HepG2 (cell line): Measurements from ENCODE around the gene TBCCD1. TPM values are rescaled to one million over a fixed set of nuclear protein-coding genes. Genes with fewer than 3 reads are reported as not detected.
A peak's percentile ranks its signal among the peaks of the same experiment; 100 is the strongest.

Experiments used
- AGO2 ChIP-seq: fragments of 200-400 bp; formaldehyde crosslinking; optimal IDR thresholded peaks from 2 replicates; pipeline ENCODE3; 2017; ENCODE audit warnings: mild to moderate bottlenecking, low read depth, low read length, moderate library complexity
- ELF3 ChIP-seq: IDR thresholded peaks from 2 replicates; pipeline ENCODE4 v1.6.1; 2016; ENCODE audit warnings: missing genetic modification reagents, missing compliant biosample characterization
- KAT8 ChIP-seq: IDR thresholded peaks from 2 replicates; pipeline ENCODE4 v1.6.1; 2016; ENCODE audit warnings: missing genetic modification reagents, missing compliant biosample characterization
- MXD4 ChIP-seq: IDR thresholded peaks from 2 replicates; pipeline ENCODE4 v1.6.1; 2016; ENCODE audit warnings: mild to moderate bottlenecking, missing biosample characterization, missing genetic modification reagents
- PAX8 ChIP-seq: sonication (generic); formaldehyde crosslinking; IDR thresholded peaks from 2 replicates; pipeline ENCODE4 v1.8.0; 2022; ENCODE audit warnings: mild to moderate bottlenecking, missing genetic modification reagents, borderline replicate concordance
- RARA ChIP-seq: IDR thresholded peaks from 2 replicates; pipeline ENCODE4 v1.6.1; 2016; ENCODE audit warnings: missing genetic modification reagents, missing compliant biosample characterization
- RBFOX2 ChIP-seq: fragments of 200-400 bp; formaldehyde crosslinking; IDR thresholded peaks from 2 replicates; pipeline ENCODE4 v1.6.1; 2017; ENCODE audit warnings: low read depth, mild to moderate bottlenecking, low read length
- RBM39 ChIP-seq: fragments of 200-400 bp; formaldehyde crosslinking; IDR thresholded peaks from one replicate; pipeline ENCODE4 v1.6.1; 2018; ENCODE audit warnings: antibody characterized with exemption, mild to moderate bottlenecking, low read depth, low read length; ENCODE audit not compliant: poor library complexity, severe bottlenecking
- RXRA ChIP-seq: sonication (generic); formaldehyde crosslinking; IDR thresholded peaks from 2 replicates; pipeline ENCODE4 v1.5.1; 2020; ENCODE audit warnings: missing genetic modification reagents
- SALL1 ChIP-seq: sonication (generic); formaldehyde crosslinking; IDR thresholded peaks from 2 replicates; pipeline ENCODE4 v1.8.0; 2022; ENCODE audit warnings: mild to moderate bottlenecking, missing genetic modification reagents
- SMAD9 ChIP-seq: sonication (generic); formaldehyde crosslinking; IDR thresholded peaks from 2 replicates; pipeline ENCODE4 v1.5.1; 2020; ENCODE audit warnings: mild to moderate bottlenecking, missing genetic modification reagents
- SRF ChIP-seq: IDR thresholded peaks from 2 replicates; pipeline ENCODE4 v1.6.1; 2011; ENCODE audit warnings: mild to moderate bottlenecking, low read depth, low read length, moderate library complexity
- TBX2 ChIP-seq: sonication (generic); formaldehyde crosslinking; IDR thresholded peaks from 2 replicates; pipeline ENCODE4 v1.5.0; 2020; ENCODE audit warnings: missing genetic modification reagents, mild to moderate bottlenecking, borderline replicate concordance
- ZFX ChIP-seq: sonication (generic); formaldehyde crosslinking; IDR thresholded peaks from 2 replicates; pipeline ENCODE4 v1.4.0; 2020; ENCODE audit warnings: mild to moderate bottlenecking, low read depth, missing genetic modification reagents, moderate library complexity
- ZMYM4 ChIP-seq: sonication (generic); formaldehyde crosslinking; IDR thresholded peaks from 2 replicates; pipeline ENCODE4 v1.8.1; 2023; ENCODE audit warnings: mild to moderate bottlenecking, missing genetic modification reagents
- ZNF205 ChIP-seq: IDR thresholded peaks from 2 replicates; pipeline ENCODE4 v1.6.1; 2018; ENCODE audit warnings: missing biosample characterization, missing genetic modification reagents
- ZNF274 ChIP-seq: sonication (generic); formaldehyde crosslinking; IDR thresholded peaks from 2 replicates; pipeline ENCODE4 v1.5.1; 2020; ENCODE audit warnings: mild to moderate bottlenecking, missing genetic modification reagents
- ZNF513 ChIP-seq: sonication (generic); formaldehyde crosslinking; conservative IDR thresholded peaks from 2 replicates; pipeline ENCODE4 v1.5.0; 2020; ENCODE audit warnings: missing genetic modification reagents
- ZNF589 ChIP-seq: sonication (generic); formaldehyde crosslinking; conservative IDR thresholded peaks from 2 replicates; pipeline ENCODE4 v1.8.0; 2022; ENCODE audit warnings: mild to moderate bottlenecking, moderate library complexity, missing genetic modification reagents
- ZNF616 ChIP-seq: sonication (generic); formaldehyde crosslinking; IDR thresholded peaks from 2 replicates; pipeline ENCODE4 v1.5.0; 2020; ENCODE audit warnings: low read depth, mild to moderate bottlenecking, missing genetic modification reagents
- polyA plus RNA-seq, 8 experiments: library from polyadenylated mRNA; depleted of rRNA in 3 of 8; stranded (reverse) in 7 of 8; unstranded in 1 of 8; fragments of >200 nt; fragmentation: Illumina TruSeq in 4 of 8; extraction: Trizol in 4 of 8; gene quantifications; 2 replicates each; pipeline versions ENCODE4 v1.2.1 to v1.2.3, GENCODE V29; 2011 to 2016; ENCODE audit warnings: low read depth in 4 of 8, missing spikeins in 1 of 8, mixed read lengths in 1 of 8; ENCODE audit not compliant: insufficient read depth in 1 of 8
- total RNA-seq, 5 experiments: library from RNA; depleted of rRNA; stranded (reverse); fragments of >200 nt; fragmentation: Illumina TruSeq; extraction: Trizol; gene quantifications; 2 replicates each; pipeline ENCODE4 v1.2.3, GENCODE V29; 2016; ENCODE audit warnings: low read depth in 1 of 5
- TF ChIP-seq, protein P1 (sequence below): sonication (generic); formaldehyde crosslinking; IDR thresholded peaks from 2 replicates; pipeline ENCODE4 v1.4.0; 2020; ENCODE audit warnings: missing genetic modification reagents
- TF ChIP-seq, protein P2 (sequence below): IDR thresholded peaks from 2 replicates; pipeline ENCODE4 v1.6.1; 2016; ENCODE audit warnings: low read depth, missing genetic modification reagents, missing compliant biosample characterization

Gene TBCCD1
- total and polyA plus RNA-seq, 2 of the 13 experiments (the other 11 are each of a cell fraction or from before 2014, with no cell fraction given), result 13.6 to 16.2 TPM

GRCh38 chr3:186570096-186570940, 3.2 kb upstream of the TBCCD1 start, which contains the start of gene DNAJB11 (continued):
- TF ChIP-seq ZNF589 (CRISPR knock-in tag) (no peak; the same call in 1 of the 2 replicates), ZNF616 (no peak), ZNF274 (CRISPR knock-in tag) (0 out of 2 replicates have a peak, but pooled peaks have one; percentile 46), RXRA (peak; percentile 97), KAT8 (peak; percentile 96), ELF3 (CRISPR knock-in tag) (peak; percentile 79), SRF (peak; percentile 25; the same call in 1 of the 2 replicates), PAX8 (CRISPR knock-in tag) (no peak), SMAD9 (CRISPR knock-in tag) (no peak), RARA (CRISPR knock-in tag) (peak; percentile 62), SALL1 (CRISPR knock-in tag) (peak; percentile 63; the same call in 1 of the 2 replicates), RBFOX2 (peak; percentile 83), ZMYM4 (CRISPR knock-in tag) (peak; percentile 97), MXD4 (CRISPR knock-in tag) (peak; percentile 55; the same call in 1 of the 2 replicates), TBX2 (peak; percentile 75), ZFX (CRISPR knock-in tag) (peak; percentile 50; the same call in 1 of the 2 replicates), AGO2 (peak; percentile 67), RBM39 (peak; percentile 52), ZNF513 (no peak), ZNF205 (CRISPR knock-in tag) (0 out of 2 replicates have a peak, but pooled peaks have one; percentile 24)
- TF ChIP-seq, protein P1, sequence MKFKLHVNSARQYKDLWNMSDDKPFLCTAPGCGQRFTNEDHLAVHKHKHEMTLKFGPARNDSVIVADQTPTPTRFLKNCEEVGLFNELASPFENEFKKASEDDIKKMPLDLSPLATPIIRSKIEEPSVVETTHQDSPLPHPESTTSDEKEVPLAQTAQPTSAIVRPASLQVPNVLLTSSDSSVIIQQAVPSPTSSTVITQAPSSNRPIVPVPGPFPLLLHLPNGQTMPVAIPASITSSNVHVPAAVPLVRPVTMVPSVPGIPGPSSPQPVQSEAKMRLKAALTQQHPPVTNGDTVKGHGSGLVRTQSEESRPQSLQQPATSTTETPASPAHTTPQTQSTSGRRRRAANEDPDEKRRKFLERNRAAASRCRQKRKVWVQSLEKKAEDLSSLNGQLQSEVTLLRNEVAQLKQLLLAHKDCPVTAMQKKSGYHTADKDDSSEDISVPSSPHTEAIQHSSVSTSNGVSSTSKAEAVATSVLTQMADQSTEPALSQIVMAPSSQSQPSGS (CRISPR knock-in tag), result peak; percentile 95
- TF ChIP-seq, protein P2, sequence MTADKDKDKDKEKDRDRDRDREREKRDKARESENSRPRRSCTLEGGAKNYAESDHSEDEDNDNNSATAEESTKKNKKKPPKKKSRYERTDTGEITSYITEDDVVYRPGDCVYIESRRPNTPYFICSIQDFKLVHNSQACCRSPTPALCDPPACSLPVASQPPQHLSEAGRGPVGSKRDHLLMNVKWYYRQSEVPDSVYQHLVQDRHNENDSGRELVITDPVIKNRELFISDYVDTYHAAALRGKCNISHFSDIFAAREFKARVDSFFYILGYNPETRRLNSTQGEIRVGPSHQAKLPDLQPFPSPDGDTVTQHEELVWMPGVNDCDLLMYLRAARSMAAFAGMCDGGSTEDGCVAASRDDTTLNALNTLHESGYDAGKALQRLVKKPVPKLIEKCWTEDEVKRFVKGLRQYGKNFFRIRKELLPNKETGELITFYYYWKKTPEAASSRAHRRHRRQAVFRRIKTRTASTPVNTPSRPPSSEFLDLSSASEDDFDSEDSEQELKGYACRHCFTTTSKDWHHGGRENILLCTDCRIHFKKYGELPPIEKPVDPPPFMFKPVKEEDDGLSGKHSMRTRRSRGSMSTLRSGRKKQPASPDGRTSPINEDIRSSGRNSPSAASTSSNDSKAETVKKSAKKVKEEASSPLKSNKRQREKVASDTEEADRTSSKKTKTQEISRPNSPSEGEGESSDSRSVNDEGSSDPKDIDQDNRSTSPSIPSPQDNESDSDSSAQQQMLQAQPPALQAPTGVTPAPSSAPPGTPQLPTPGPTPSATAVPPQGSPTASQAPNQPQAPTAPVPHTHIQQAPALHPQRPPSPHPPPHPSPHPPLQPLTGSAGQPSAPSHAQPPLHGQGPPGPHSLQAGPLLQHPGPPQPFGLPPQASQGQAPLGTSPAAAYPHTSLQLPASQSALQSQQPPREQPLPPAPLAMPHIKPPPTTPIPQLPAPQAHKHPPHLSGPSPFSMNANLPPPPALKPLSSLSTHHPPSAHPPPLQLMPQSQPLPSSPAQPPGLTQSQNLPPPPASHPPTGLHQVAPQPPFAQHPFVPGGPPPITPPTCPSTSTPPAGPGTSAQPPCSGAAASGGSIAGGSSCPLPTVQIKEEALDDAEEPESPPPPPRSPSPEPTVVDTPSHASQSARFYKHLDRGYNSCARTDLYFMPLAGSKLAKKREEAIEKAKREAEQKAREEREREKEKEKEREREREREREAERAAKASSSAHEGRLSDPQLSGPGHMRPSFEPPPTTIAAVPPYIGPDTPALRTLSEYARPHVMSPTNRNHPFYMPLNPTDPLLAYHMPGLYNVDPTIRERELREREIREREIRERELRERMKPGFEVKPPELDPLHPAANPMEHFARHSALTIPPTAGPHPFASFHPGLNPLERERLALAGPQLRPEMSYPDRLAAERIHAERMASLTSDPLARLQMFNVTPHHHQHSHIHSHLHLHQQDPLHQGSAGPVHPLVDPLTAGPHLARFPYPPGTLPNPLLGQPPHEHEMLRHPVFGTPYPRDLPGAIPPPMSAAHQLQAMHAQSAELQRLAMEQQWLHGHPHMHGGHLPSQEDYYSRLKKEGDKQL (CRISPR knock-in tag), result no peak; the same call in 1 of the 2 replicates
